WTC11 (cell line): ENCODE results near the gene BRICD5.

Experiments
- CTCF ChIP-seq: fragments of 200-600 bp; IDR thresholded peaks from 2 replicates; pipeline ENCODE4 v1.8.0; 2022; ENCODE audit warnings: antibody characterized with exemption
- FOXP1 ChIP-seq: sonication (generic); formaldehyde crosslinking; IDR thresholded peaks from 2 replicates; pipeline ENCODE4 v1.8.0; 2022; ENCODE audit warnings: missing genetic modification reagents, mild to moderate bottlenecking, moderate library complexity, borderline replicate concordance
- TEAD4 ChIP-seq: sonication (generic); formaldehyde crosslinking; IDR thresholded peaks from 2 replicates; pipeline ENCODE4 v1.8.0; 2022; ENCODE audit warnings: mild to moderate bottlenecking, missing genetic modification reagents
- ZNF423 ChIP-seq: fragments of 250-450 bp; sonication (Bioruptor Pico); IDR thresholded peaks from 2 replicates; pipeline ENCODE4 v2.1.2; 2022; ENCODE audit warnings: mild to moderate bottlenecking, moderate library complexity

- no peak for TF ChIP-seq TEAD4 (CRISPR knock-in tag)
- TF ChIP-seq CTCF: no peak
- no peak for TF ChIP-seq FOXP1 (CRISPR knock-in tag)
- no peak for TF ChIP-seq ZNF423 (CRISPR knock-in tag)
These were observed 24.2 kb downstream of the BRICD5 start for GRCh38 chr16:2186505-2186904.
